GM19395 (cell line): ENCODE measurements around the gene HLA-DOA.

ENCODE experiments used
- ATAC-seq: cut with Tn5 transposase; IDR thresholded peaks from one replicate; pipeline ENCODE4 v1.9.1; 2021; ENCODE audit warnings: mild to moderate bottlenecking, moderate library complexity; ENCODE audit not compliant: unreplicated experiment

The HLA-DOA gene

GRCh38 chr6:32968093-32968866 lies 41.1 kb downstream of the HLA-DOA start, which contains the start of gene BRD2:
Gene BRD2 (plus strand): TSS chr6:32968594. CDS start chr6:32972899, 4,305 bp downstream.
- no peak for ATAC-seq

- no peak for ATAC-seq
Observed at GRCh38 chr6:32967151-32968091, 42.0 kb downstream of the HLA-DOA start.

DNA sequence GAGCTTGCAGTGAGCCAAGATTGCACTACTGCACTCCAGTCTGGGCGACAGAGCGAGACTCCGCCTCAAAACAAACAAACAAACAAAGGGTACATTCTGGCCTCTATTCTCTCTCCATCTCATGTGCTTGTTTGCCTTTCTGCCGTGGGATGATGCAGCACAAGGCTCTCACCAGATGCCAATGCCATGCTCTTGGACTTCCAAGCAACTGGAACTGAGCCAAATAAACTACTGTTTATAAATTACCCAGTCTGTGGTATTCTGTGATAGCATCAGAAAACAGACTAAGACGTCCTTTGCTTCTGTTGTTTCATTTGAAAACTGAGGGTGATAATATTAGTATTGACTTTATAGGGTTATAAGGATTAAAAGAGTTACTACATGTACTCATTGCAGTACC lies 44.6 kb downstream of the HLA-DOA start:
- no peak for ATAC-seq

GRCh38 chr6:32963866-32964265 lies 45.5 kb downstream of the HLA-DOA start:
- no peak for ATAC-seq

DNA sequence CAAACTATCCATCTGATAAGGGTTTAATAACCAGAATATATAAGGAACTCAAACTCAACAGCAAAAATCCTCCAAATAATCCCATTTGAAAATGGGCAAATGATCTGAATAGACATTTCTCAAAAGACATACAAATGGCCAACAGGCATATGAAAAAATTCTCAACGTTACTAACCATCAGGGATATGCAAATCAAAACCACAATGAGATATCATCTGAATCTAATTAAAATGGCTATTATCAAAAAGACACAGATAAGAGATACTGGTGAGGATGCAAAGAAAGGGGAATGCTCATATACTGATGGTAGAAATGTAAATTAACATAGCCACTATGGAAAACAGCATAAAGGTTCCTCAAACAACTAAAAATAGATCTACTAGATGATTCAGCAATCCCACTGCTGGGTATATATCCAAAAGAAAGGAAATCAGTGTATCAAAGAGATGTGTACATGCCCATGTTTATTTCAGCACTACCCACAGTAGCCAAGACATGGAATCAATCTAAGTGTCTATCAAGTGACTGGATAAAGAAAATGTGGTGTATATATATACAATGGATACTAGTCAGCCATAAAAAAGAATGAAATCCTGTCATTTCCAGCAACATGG lies 47.1 kb downstream of the HLA-DOA start:
- ATAC-seq, result no peak

DNA sequence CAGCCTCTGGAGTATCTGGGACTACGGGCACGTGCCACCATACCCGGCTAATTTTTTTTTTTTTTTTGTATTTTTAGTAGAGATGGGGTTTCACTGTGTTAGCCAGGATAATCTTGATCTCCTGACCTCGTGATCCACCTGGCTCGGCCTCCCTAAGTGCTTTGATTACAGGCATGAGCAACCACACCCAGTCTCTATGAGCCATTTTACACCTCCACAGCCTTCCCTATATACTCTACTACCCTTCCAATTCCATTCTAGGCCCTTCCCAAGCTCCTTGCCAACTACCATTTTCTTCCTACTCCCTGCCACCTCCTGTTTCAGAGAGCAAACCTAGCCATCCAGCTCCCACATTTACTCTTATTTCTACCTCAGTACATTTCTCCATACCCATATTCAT lies 48.8 kb downstream of the HLA-DOA start:
- no peak for ATAC-seq

DNA sequence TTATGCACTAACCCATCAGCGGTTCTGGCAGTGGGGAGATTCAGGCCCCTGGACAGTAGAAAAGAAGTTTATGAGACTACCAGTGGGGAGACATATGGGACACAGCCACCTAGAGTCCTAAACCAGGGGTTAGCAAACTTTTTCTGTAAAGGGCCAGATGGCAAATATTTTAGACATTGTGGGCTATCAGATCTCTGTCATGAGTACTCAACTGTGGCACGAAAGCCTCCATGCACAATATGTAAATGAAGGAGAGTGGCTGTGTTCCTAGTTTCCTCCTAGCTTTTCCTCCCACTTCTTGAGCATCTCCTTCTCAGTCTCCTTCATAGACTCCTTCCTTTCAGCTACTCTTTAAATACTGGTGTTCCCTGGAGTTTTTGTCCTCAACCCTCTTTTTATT lies 53.2 kb downstream of the HLA-DOA start:
- ATAC-seq, result no peak

- no peak for ATAC-seq
Observed at GRCh38 chr6:32954986-32955802, 54.2 kb downstream of the HLA-DOA start.

DNA sequence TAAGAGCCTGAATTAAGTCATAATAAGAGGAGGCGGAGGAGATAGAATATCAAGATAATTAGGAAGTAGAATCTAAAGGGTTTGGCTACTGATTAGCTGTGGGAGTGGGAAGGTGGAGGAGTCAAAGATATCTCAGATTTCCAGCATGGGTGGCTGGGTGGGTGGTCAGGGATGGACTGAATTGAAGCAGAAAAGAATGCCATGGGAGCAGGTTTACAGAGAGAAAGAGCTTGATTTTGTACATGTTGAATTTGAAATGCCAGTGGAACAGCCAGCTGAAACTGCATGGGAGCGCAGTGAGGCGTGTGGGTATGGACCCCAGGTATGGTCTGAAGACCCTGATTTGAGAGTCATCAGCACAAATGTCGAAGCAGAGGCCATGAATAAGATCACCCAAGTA lies 55.1 kb downstream of the HLA-DOA start:
- ATAC-seq, result no peak
